HG02610 (cell line): Measurements from ENCODE around the gene GSN.

Experiments
- ATAC-seq: cut with Tn5 transposase; IDR thresholded peaks from one replicate; pipeline ENCODE4 v1.9.1; 2021; ENCODE audit warnings: mild to moderate bottlenecking, moderate library complexity; ENCODE audit not compliant: unreplicated experiment

GSN gene

DNA sequence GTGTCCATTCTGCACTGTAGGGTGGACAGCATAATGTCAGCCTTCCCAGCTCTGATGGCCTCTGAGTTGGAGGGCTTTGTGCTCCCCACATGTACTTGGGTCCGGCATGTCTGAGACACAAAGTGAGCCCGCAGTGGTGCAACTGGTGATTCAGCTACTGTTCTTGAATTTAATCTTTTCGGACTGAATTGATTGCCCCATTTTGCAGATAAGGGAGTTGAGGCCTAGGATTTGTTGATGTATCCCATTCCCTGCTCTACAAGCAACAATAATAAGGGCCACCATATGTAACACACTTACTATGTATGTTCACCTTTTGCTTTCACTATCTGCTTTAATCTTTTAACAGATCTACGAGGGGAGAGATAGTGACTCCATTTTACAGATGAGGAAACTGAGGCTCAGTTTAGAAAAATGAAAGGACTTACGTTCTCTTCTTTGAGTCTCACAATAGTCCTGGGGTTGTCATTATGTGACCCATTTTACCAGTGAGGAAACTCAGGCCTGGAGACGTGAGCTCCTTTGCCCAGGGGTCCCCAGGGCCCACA is 4.5 kb downstream of the GSN start:
- ATAC-seq, result no peak

DNA sequence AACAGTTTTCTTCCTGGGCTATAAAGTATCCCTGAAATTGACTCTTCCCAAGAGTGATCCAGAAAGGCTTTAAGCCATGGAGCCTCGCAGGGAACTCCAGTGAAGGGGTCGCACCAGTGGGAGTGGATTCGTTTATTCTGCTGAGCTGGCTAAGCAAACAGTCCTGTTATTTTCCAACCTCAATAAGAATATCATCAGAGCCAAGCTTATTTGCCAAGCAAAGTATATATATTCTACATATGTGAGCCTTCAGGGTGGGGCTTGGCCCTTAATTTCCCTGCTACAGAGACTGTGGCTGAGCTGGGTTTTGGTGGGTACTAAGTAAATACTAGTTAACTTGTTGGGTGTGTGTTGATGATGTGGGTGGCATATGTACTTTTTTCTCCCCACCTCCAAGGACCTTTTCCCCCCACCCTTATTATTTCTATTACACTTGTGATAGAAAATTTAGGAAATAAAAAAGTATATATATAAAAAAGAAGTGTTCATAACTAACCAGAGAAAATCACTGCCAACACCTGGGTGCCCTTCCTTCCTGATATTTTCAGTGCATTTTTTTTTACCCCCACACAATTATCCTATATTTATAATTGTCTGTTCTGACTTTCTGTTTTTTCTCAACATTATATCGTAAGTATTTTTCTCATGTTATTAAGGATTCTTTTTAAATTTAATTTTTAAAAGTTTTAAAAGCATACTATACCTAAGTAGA is 5.3 kb downstream of the GSN start:
- ATAC-seq, result no peak

DNA sequence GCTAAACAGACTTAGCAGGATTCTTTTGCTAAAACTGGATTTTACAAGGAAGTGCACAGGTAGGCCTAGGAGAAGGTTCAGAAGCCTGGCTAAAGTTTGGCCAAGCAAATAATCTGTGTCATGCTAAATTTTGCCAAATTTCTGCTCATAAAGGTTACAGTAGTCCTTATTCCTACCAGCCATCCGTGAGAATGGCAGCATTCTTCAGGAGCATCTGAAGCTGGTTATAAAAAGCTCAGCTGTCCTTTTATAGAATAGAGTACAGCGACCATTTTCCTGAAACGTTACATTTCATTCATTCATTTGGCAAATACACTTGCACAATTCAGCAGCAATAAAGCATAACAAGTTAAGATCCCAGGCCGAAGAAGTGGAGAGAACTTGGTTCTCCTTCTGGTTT is 6.9 kb downstream of the GSN start:
- no peak for ATAC-seq

DNA sequence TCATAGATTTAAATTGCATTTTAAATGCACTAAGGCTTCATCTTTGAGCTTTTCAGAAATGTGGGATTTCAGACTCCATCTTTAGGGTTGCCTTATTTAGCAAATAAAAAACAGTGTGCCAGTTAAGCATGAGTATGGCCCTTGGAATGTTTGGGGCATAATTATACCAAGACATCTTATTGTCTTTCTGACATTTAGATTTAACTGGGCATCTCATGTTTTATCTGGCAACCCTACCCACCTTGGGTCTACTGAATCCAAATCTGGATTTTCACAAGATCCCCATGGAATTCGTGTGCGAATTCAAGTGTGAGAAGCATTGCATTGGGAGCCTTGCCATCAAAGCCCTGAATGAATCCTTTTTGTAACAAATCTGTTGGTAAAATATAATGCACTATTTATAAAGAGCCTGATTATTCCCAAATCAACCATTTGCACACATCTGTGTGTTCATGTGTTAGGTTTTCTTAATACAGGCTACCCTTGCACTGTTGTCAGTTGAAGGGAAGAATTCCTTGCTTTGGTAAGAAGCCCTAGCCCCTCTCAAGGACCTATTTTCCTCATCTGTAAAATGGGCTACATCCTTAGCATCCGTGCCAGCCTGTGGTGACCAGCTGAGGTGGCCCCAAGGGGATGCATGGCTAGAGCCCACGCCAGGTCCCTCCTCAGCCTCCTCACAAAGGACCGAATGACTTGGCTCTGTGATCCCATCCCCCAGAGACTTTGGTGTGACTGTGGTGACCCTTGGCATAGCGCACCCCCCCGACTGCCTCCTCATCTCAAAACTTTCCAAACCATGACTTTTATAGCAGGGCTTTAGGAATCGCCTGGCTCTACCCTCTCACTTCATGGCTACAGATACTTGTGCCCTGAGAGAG is 8.1 kb downstream of the GSN start:
- no peak for ATAC-seq

DNA sequence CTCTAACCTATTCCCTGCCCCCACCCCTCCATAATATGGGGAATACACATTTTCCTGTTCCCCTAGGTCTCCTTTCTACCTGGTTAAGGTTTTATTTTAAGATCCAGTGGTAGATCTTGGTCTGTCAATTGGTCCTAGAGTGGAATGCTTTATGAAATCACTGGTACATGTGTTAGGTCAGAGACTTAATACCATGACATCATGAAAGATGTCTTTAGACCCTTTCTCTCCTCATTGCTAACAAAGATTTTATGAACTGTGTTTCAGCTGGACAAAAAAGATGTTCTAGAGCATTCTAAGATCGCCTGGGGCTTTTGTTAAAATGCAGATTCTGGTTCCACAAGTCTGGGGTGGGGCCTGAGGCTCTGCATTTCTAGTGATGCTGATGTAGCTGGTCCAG is 9.1 kb downstream of the GSN start:
- no peak for ATAC-seq

DNA sequence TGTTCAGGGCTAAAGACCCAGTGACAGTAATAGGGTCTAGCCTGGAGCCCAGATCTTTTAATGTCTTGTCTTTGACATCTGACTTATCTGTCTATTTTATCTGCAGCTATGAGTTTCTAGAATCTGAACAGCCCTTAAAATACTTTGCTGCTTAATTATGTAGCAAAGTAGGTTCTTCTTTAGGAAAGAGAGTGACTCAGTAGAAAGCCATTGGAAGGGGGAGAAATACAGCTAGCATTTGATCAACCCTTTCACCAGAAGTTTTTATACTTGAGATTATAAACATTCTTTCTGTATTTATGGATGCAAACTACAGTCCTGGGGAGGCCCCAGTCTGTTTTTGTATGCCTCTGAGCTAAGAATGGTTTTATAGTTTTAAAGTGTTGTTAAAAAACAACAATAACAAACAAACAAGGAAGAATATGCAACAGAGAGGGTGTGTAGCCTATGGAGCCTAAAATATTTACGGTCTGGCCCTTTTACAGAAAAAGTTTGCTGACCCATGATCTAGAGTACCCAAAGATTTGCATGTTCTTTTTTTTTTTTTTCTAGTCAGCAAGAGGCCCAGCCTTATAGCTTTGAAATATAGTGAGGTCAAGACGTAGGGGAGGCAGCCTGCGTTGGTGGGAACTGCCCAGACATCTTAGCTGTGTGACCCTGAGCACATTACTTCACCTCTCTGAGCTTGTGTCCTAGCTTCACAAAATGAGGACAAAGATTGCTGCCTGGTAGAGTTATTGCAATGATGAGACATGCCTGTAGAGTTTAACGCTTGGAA is 9.7 kb downstream of the GSN start:
- ATAC-seq, result no peak

DNA sequence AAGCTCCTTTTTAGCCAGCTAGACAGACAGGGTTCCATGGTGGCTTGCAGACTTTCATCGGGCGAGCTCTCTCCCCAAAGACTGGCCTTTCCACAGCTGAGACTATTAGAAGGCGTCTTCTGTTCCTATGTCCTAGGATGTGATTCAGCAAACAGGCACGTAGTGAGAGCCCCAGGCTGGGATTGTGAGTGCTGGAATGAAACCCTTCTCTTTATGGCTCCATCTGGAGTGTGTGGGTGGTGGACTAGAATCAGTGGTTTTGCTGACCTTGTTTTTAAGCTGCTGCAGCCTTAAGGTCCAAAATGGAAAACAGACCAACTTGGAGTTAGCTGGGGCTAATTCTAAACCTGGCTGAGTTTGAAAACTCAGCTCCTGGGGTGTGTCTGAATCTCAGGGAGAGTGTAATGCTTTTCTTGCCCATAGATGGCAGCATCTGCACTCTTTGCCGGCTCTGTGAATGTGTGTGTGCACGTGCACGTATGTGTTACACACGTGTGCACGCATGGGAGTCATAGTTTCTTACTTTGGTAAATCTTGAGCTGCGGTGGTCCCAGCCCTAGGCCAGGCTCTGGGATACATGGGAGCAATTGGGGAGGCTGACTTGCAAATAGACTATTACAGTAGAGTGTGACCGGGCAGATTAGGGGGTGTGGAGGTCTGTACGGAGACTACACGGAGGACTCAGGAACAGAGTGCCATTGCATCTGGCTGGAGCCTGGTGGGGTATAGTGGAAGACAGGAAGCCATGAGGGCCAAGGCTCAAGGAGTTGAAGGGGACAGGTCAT is 10.7 kb downstream of the GSN start:
- no peak for ATAC-seq

DNA sequence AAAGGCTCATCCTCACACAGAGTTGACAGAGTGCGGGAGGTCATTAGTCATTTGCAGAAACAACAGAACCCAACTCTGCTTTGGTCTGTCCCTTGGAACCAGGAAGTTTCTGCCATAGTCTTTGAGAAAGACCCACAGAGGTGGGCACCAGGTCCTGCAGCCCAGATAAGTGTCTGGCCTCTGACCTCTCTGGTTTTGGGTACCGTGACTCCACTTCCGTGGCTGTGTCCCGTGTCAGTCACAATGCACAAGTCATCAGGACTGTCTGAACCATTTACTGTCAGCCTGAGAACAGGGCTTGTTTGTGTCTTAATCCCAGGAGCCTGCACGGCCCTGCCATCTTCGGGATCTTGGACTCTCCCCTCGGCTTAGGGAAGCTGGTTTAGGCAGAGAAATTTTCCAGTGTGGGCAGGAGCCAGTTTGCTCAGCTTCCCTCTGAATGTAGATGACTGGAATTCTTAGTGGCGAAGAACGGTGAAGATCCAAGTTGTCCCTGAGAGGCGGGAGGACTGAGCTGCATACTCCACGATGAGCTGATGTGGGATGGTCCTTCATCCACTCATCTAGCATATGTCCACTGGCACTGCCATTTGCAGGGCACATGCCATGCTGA is 11.9 kb downstream of the GSN start:
- ATAC-seq, result no peak

DNA sequence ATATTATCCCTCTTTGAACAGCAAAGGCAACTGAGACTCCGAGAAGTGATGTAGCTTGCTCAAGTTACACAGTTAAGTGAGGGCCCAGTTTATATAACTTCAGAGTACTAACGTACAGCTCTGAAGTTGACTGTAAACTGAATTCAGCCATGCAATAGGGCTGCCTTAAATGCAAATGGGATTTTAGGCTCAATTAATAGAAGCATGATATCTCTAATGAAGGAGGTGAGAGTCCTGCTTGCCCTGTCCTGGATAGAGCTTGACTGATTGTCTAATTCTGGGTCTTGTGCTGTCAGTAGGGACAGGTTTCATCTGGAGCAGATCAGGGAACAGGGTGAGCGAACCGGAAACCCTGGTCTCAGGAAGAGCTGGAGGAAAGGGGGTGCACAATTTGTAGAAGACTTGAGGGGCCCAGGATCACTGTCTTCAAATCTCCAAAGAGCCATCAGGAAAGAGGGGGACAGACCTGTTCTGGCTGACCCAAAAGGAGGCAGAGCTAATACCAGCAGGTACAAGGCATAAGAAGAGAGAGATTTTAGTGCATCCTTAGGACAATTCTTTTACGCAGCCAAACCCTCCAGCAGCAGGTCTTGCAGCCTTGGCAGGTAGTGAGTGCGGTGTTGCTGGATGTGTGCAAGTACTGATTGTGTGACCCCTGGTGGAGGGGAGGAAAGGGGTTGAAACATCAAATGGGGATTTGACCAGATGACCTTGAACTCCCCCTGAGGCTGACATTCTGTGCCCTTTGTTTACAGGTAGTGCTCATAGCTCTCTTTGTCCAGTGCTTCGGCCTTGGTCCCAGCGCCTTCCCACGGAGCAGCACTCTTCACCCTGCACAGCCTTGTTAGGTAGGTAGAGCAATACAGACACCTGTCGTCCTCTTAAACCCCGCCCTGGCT is 13.0 kb downstream of the GSN start:
- ATAC-seq, result no peak

DNA sequence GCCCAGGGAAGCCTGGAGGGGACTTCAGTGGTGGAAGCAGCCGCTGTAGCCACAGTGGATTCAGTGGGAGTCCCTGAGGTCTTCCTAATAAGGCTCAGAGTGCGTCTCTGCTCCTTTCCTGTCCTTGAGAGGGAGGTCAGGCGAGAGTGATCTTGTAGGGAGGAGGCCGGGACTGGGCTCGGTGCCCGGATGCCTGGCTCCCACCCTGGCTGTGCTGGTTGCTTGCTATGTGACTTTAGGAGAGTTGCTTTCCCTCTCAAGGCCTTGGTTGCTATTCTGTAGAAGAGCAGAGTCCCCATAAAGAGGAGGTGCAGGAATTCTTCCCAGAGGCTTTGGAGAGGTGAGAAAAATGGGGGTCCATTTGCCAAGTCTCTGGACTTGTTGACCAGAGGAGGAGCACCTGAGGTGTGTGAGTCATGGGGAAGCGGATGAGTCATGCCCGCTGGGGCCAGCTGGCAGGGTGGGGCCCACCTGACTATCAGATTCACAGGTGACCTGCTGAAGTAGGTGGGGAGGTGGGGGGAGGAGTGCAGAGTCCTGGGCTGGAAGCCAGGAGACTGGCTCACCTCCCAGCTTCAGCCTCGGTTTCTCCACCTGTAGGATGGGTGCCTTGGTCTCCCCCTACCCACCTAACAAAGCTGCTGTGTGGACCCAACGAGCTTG is 13.8 kb downstream of the GSN start:
- no peak for ATAC-seq

DNA sequence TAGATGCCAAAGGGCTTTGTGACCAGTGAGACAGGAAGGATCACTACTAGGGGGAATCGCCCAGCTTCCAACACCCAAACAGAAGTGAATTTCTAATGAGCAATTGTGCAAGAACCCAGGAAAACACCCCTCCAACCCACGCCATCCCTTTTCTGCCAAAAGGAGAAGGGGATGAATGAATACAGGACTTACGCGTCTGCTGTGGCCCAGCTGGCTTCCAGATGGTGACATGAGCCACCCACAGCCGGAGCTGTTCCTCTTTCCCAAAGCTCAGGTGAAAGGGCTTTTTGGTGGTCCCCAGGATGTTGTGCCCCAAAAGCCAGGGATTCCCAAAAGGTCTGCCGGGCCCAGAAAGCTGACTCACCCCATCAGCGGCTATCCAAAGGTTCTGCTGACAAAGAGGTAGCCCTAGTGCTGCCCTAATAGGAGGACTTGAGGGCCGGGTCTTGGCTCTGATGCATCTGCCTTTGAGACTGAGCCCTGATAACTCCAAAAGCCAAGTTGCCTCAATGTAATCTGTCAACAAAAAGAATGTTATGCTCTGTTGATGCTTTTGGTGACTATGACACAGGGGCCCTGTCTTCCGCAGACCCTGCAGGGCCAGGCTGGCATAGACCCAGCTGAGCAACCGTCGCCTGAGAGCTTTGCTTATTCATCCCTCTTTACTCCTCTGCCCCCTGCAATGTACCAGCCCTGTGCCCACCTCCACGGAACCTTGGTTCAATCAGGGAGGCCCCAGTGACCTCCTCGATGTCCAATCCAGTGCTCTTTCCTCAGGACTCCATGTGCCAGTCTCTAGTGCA is 14.5 kb downstream of the GSN start:
- ATAC-seq, result no peak

DNA sequence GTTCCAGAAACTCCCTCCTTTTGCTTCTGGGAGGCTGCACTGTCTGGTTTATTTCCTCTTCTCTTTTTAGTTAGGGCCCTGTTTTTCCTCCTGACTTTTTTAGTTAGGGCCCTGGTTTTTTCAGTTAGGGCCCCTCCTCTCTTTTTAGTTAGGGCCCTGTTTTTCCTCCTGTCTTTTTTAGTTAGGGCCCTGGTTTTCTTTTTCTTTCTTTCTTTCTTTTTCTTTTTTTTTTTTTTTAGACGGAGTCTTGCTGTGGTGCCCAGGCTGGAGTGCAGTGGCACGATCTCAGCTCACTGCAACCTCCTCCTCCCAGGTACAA is 15.1 kb downstream of the GSN start:
- ATAC-seq, result no peak

DNA sequence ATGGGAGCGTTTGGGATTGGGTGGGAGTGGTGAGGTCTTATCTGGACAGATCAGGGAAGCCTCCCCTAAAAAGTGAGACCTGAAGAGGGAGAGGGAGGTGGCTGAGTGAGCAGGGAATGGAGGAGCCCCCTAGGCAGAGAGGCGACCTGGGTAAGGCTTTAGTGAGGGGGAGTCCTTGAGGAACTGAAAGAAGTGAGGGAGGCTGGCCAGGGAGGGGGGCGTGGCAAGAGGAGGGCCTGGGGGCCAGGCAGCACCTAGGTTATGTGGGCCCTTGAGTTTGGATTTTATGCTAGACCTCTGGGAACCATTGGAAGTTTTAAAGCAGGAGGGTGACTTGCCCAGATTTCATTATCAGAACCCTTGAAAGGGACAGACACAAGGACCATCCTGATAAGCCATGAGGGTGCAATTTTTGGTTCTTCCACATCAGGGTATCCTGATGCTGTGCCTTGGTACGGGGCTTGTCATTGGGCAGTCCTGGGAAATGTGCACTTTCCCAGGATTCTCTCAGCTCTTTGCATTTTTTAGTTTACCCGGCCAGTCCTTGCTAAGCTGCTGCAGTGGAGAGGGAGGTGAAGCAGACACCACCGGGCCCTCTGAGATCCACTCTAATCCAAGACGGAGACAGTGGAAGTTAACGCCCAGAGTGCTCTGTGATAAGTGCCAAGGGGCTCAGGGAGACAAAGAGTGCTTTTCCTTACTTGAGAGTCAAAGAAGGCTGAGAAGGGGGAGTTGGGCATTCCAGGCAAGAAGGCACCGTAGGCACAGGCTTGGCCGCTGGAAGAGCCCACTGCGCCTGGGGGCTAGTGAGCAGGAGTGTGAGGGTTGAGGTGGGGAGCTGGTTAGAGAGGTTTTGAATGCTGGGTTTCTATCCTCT is 16.1 kb downstream of the GSN start:
- ATAC-seq, result no peak

DNA sequence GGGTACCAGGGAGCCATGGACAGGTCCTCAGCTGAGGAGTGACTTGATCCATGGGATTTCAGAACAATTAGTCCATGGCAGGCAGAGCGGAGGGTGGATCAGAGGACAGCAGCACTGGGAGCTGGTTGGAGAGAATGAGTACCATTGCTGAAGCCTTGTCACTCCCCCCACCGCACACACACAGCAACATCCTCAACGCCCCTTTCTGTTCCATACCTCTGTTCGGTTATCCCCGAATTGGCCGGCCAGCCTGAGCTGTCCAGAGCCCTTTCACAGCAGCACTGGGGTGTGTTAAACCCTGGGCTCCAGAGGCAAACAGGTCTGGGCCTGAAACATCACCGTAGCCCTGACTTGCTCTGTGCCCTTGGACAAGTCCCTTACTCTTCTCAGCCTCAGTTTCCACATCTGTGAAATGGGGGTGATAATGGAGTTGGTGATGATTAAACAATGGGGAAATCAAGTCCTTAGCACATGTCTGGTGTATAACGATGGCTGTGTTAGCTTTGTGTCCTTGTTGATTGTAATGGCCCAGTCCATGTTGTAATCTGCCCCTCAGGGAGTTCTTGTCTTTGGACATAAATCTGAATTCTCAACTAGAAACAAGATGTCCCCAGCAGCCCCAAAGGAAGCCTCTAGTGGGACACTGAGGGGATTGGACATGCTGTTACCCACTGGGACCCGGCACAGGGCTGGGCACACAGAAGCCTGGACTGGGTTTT is 16.9 kb downstream of the GSN start:
- no peak for ATAC-seq

DNA sequence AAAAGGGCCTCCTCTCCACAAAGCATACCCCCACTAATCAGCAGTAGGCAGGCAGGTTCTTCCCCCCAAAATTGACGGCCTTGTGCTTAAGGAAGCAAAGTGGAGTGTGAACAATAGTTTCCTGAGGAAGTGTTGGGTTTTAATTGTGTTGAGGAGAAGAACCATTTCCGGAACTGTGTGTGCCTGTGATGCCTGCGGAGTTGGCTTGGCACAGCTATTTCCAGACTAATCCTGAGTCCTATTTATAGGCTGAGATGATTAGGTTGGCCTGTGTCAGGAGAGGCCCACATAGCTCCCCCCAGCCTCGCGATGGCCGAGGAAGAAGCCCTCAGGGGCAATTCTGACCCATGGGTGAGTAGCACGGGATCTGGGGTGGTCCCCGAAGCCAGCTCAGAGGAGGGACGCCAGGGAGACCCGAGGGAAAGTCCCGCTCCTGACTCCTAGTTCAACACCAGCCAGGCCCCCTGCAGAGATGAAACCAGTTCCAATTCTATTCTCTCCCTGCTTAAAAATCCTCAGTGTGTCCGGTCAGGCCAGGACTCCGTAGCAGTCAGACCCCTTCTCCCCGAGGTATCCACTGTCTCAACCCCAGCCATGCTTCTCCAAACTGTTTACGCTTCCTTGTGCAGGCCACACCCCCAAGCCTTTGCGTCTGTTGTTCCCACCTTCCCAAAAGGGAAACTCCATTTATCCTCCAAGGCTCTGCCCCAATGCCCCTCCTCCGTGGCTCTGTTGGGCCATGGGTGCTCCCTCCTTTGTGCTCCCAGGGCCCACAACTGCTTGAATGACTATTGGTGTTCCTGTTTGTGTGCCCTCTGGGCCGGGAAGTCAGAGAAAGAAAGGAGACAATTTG is 18.1 kb downstream of the GSN start:
- ATAC-seq, result no peak

DNA sequence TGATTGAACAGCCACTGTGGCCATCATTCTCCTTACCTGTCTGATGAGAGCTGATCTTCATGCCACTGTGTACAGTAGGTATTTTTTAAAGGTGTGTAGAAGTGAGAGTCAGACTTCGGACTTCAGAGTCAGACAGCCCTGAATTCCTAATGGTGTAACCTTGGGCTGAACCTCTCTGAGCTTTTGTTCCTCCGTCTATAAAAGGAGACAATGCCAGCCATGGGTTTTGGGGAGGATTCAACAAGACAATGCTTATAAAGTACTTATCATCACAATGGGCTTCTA is 18.7 kb downstream of the GSN start:
- no peak for ATAC-seq
